Neural progenitor cell (in vitro differentiated cells): ENCODE data around the gene CCDC188.

Experiments used
- EZH2 ChIP-seq: fragments of 200-600 bp; sonication (generic); IDR thresholded peaks from 2 replicates; pipeline ENCODE4 v1.6.1; 2017; ENCODE audit warnings: antibody characterized with exemption, mild to moderate bottlenecking, moderate library complexity
- TF ChIP-seq, protein P1 (sequence below): fragments of 200-600 bp; sonication (generic); IDR thresholded peaks from 2 replicates; pipeline ENCODE4 v1.5.1; 2017; ENCODE audit warnings: antibody characterized with exemption, mild to moderate bottlenecking

DNA sequence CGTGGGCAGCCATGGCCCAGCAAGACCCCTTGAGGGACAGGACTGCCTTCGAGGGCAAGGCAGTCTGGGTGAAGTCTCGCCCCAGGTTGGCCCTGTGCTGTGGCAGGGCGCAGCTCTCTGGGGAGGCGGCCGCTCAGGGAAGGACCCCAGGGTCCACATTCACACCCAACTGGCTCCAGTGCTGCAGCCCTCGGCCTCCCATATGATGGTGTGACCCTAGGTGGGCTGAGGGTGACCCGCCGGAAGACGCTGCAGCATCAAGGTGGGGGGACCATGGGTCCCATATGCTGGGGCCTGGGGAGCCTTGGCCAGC, 28.0 kb upstream of the CCDC188 start:
- TF ChIP-seq, protein P1, sequence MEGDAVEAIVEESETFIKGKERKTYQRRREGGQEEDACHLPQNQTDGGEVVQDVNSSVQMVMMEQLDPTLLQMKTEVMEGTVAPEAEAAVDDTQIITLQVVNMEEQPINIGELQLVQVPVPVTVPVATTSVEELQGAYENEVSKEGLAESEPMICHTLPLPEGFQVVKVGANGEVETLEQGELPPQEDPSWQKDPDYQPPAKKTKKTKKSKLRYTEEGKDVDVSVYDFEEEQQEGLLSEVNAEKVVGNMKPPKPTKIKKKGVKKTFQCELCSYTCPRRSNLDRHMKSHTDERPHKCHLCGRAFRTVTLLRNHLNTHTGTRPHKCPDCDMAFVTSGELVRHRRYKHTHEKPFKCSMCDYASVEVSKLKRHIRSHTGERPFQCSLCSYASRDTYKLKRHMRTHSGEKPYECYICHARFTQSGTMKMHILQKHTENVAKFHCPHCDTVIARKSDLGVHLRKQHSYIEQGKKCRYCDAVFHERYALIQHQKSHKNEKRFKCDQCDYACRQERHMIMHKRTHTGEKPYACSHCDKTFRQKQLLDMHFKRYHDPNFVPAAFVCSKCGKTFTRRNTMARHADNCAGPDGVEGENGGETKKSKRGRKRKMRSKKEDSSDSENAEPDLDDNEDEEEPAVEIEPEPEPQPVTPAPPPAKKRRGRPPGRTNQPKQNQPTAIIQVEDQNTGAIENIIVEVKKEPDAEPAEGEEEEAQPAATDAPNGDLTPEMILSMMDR: no peak
- no peak for TF ChIP-seq EZH2
